Measurements from ENCODE around the gene PRSS56. TPM values are rescaled to one million over a fixed set of nuclear protein-coding genes. Genes with fewer than 3 reads are reported as not detected.

Gene PRSS56
- polyA plus RNA-seq, 1 experiment, result not detected

- Histone ChIP-seq H3K27ac (ENCODE audit: low read depth, low read length) (no peak overlapping the region), H3K9me3 (ENCODE audit: control insufficient read depth, insufficient read depth, low read length) (no peaks in the 10 kb centered on the region), H3K27me3 (ENCODE audit: control insufficient read depth, insufficient read depth, low read length) (peaks cover 59% of the 10 kb centered on the region), H3K4me3 (ENCODE audit: low read depth, low read length) (no peak overlapping the region)
- no peak for TF ChIP-seq CTCF (IDR thresholded peaks at IDR 0.05; ENCODE audit: low read depth, low read length)
- ChIA-PET CTCF (interaction anchor here (1.5 kb wide), 1 partner anchor 79 kb away, joined by 4 read pairs; no protein-coding TSS in a partner anchor), POLR2A (no interaction called here)
- DNase-seq (ENCODE audit: low read depth, low spot score), result no peak
Observed at GRCh38 chr2:232523402-232523681, 3.2 kb downstream of the PRSS56 start.

- Histone ChIP-seq H3K27ac (ENCODE audit: low read depth, low read length) (no peak overlapping the region), H3K4me3 (ENCODE audit: low read depth, low read length) (no peak overlapping the region), H3K9me3 (ENCODE audit: control insufficient read depth, insufficient read depth, low read length) (no peaks in the 10 kb centered on the region), H3K27me3 (ENCODE audit: control insufficient read depth, insufficient read depth, low read length) (peaks cover 53% of the 10 kb centered on the region)
- ChIA-PET CTCF (interaction anchor here (1.1 to 1.5 kb wide), 2 partner anchors 79 to 599 kb away, joined by 3 to 4 read pairs; no protein-coding TSS in a partner anchor), POLR2A (no interaction called here)
- TF ChIP-seq CTCF (IDR thresholded peaks at IDR 0.05; ENCODE audit: low read depth, low read length), result no peak
- no peak for DNase-seq (ENCODE audit: low read depth, low spot score)
Observed at GRCh38 chr2:232523682-232524597, 3.8 kb downstream of the PRSS56 start.

- TF ChIP-seq CTCF (IDR thresholded peaks at IDR 0.05; ENCODE audit: low read depth, low read length), result no peak
- Histone ChIP-seq H3K9me3 (ENCODE audit: control insufficient read depth, insufficient read depth, low read length) (no peaks in the 10 kb centered on the region), H3K4me3 (ENCODE audit: low read depth, low read length) (no peak overlapping the region), H3K27ac (ENCODE audit: low read depth, low read length) (no peak overlapping the region), H3K27me3 (ENCODE audit: control insufficient read depth, insufficient read depth, low read length) (peaks cover 45% of the 10 kb centered on the region)
- ChIA-PET CTCF (interaction anchor here (1.1 to 1.5 kb wide), 2 partner anchors 80 to 599 kb away, joined by 3 to 4 read pairs; no protein-coding TSS in a partner anchor), POLR2A (no interaction called here)
- DNase-seq (ENCODE audit: low read depth, low spot score), result no peak
Observed at GRCh38 chr2:232524771-232525170, 4.6 kb downstream of the PRSS56 start.

GRCh38 chr2:232525199-232525598 lies 5.0 kb downstream of the PRSS56 start:
- TF ChIP-seq CTCF (IDR thresholded peaks at IDR 0.05; ENCODE audit: low read depth, low read length), result no peak
- ChIA-PET CTCF (no interaction called here), POLR2A (no interaction called here)
- Histone ChIP-seq H3K27me3 (ENCODE audit: control insufficient read depth, insufficient read depth, low read length) (peaks cover 45% of the 10 kb centered on the region), H3K9me3 (ENCODE audit: control insufficient read depth, insufficient read depth, low read length) (no peaks in the 10 kb centered on the region), H3K27ac (ENCODE audit: low read depth, low read length) (no peak overlapping the region), H3K4me3 (ENCODE audit: low read depth, low read length) (no peak overlapping the region)
- DNase-seq (ENCODE audit: low read depth, low spot score), result no peak

GRCh38 chr2:232525791-232526371 lies 5.7 kb downstream of the PRSS56 start, which contains the start of gene CHRND:
TSS of gene CHRND (plus strand) at chr2:232526160. CDS start at chr2:232526216, 56 bp downstream.
- ChIA-PET POLR2A (no interaction called here), CTCF (interaction anchor here (0.6 kb wide), 1 partner anchor 64 kb away, joined by 4 read pairs; no protein-coding TSS in a partner anchor)
- DNase-seq (ENCODE audit: low read depth, low spot score), result no peak
- no peak for TF ChIP-seq CTCF (IDR thresholded peaks at IDR 0.05; ENCODE audit: low read depth, low read length)
- H3K9me3 ChIP-seq (ENCODE audit: control insufficient read depth, insufficient read depth, low read length), result no peaks in the 10 kb centered on the region
- H3K27me3 ChIP-seq (ENCODE audit: control insufficient read depth, insufficient read depth, low read length), result peaks cover 40% of the 10 kb centered on the region
- no peak within 1 kb of the TSS for H3K4me3 ChIP-seq (ENCODE audit: low read depth, low read length)
- no peak within 1 kb of the TSS for H3K27ac ChIP-seq (ENCODE audit: low read depth, low read length)

Measured in AG04450 (cell line).